SU-DHL-6 (cell line): Measurements from ENCODE around the gene BICC1.
A peak's percentile ranks its signal among the peaks of the same experiment; 100 is the strongest.

Source experiments
- H2AFZ ChIP-seq: fragments of 200-600 bp; sonication (generic); 2 replicates; pipeline ENCODE4 v1.6.1; 2014; ENCODE audit warnings: low read depth, mild to moderate bottlenecking, moderate library complexity, mixed read lengths, antibody characterized with exemption, low read length; ENCODE audit not compliant: severe bottlenecking
- H3F3A ChIP-seq: fragments of 200-600 bp; shearing (Covaris generic); 2 replicates; pipeline ENCODE4 v1.6.0; 2016; ENCODE audit warnings: antibody characterized with exemption, mild to moderate bottlenecking; ENCODE audit not compliant: insufficient read depth
- H3K27ac ChIP-seq: fragments of 200-600 bp; sonication (generic); 2 replicates; pipeline ENCODE4 v1.5.1; 2016; ENCODE audit warnings: low read depth, mild to moderate bottlenecking, low read length, moderate library complexity, mixed read lengths
- H3K27me3 ChIP-seq: fragments of 200-600 bp; sonication (generic), shearing (Covaris generic); 2 replicates; pipeline ENCODE4 v1.6.0; 2014; ENCODE audit warnings: mild to moderate bottlenecking, low read length
- H3K36me3 ChIP-seq: fragments of 200-600 bp; sonication (generic); 2 replicates; pipeline ENCODE4 v1.6.1; 2014; ENCODE audit warnings: mild to moderate bottlenecking, low read length, mixed read lengths
- H3K4me2 ChIP-seq: fragments of 300-600, 200-600 bp; shearing (Covaris generic), sonication (generic); 2 replicates; pipeline ENCODE4 v1.6.0; 2014; ENCODE audit warnings: low read length, low read depth, mild to moderate bottlenecking; ENCODE audit not compliant: poor library complexity, severe bottlenecking
- H3K4me3 ChIP-seq: fragments of 200-600 bp; sonication (generic); 2 replicates; pipeline ENCODE4 v1.5.1; 2014; ENCODE audit warnings: antibody characterized with exemption, low read length, mild to moderate bottlenecking, mixed read lengths; ENCODE audit not compliant: insufficient read depth, poor library complexity, severe bottlenecking
- H3K79me2 ChIP-seq: fragments of 200-600 bp; sonication (generic); 2 replicates; pipeline ENCODE4 v1.6.1; 2014; ENCODE audit warnings: mild to moderate bottlenecking, low read length, moderate library complexity; ENCODE audit not compliant: insufficient read depth
- H3K9ac ChIP-seq: fragments of 200-600 bp; sonication (generic); 2 replicates; pipeline ENCODE4 v1.7.0; 2014; ENCODE audit warnings: mild to moderate bottlenecking, low read length
- H3K9me2 ChIP-seq: fragments of 200-600 bp; sonication (generic); replicated peaks from 2 replicates; pipeline ENCODE4 v1.6.1; 2014; ENCODE audit warnings: low read length; ENCODE audit not compliant: insufficient read depth
- H3K9me3 ChIP-seq: fragments of 200-600 bp; sonication (generic); 2 replicates; pipeline ENCODE4 v1.6.1; 2014; ENCODE audit warnings: low read length, mixed read lengths; ENCODE audit not compliant: insufficient read depth
- H4K20me1 ChIP-seq: fragments of 200-600 bp; sonication (generic); 2 replicates; pipeline ENCODE4 v1.6.1; 2014; ENCODE audit warnings: low read depth, mild to moderate bottlenecking, antibody characterized with exemption, low read length, moderate library complexity, mixed read lengths
- EZH2phosphoT487 ChIP-seq: fragments of 200-600 bp; sonication (generic), shearing (Covaris generic); conservative IDR thresholded peaks from 2 replicates; pipeline ENCODE4 v1.6.1; 2018; ENCODE audit warnings: mild to moderate bottlenecking, antibody characterized with exemption, low read length, moderate library complexity, mixed read lengths
- TF ChIP-seq, protein P1 (sequence below): fragments of 200-600 bp; sonication (generic); IDR thresholded peaks from one replicate; pipeline ENCODE4 v1.5.1; 2017; ENCODE audit warnings: antibody characterized with exemption, mild to moderate bottlenecking, low read length, moderate library complexity; ENCODE audit not compliant: insufficient read depth, poor library complexity, severe bottlenecking

Gene BICC1

DNA sequence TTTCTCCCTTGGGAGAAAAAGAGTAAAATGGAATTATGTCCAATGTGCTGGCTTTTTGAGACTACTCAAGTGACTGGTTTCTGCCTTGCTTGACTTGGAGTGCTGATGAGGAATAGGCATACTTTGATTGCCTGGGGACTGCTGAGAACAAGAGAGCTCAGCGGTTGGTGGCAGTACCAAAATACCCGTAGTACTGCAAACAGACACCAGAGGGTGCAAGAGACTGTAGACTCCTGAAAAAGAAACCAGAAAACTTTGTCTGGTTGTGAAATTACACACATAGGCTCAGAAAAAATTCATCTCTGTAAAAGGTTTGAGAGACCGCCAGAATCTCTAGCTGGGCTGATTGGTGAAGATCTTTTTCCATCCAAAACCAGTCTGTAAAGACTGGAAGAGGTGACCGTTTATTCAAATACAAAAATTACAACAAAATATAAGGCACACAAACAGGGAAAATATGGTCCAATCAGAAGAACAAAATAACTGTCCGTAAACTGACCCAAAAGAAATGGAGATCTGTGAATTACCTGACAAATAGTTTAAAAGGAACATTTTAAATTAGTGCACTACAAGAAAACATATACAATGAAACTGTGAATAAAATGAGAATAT, 18.5 kb downstream of the BICC1 start:
- H2AFZ ChIP-seq = no peak overlapping the region

GRCh38 chr10:58535311-58535710, 22.6 kb downstream of the BICC1 start:
- no peaks in the 10 kb centered on the region for H3K9me3 ChIP-seq
- H3K79me2 ChIP-seq = no peaks in the 10 kb centered on the region
- H3K9me2 ChIP-seq = no peaks in the 10 kb centered on the region
- no peak overlapping the region for H3K9ac ChIP-seq
- H3K4me2 ChIP-seq = no peak overlapping the region
- TF ChIP-seq, protein P1, sequence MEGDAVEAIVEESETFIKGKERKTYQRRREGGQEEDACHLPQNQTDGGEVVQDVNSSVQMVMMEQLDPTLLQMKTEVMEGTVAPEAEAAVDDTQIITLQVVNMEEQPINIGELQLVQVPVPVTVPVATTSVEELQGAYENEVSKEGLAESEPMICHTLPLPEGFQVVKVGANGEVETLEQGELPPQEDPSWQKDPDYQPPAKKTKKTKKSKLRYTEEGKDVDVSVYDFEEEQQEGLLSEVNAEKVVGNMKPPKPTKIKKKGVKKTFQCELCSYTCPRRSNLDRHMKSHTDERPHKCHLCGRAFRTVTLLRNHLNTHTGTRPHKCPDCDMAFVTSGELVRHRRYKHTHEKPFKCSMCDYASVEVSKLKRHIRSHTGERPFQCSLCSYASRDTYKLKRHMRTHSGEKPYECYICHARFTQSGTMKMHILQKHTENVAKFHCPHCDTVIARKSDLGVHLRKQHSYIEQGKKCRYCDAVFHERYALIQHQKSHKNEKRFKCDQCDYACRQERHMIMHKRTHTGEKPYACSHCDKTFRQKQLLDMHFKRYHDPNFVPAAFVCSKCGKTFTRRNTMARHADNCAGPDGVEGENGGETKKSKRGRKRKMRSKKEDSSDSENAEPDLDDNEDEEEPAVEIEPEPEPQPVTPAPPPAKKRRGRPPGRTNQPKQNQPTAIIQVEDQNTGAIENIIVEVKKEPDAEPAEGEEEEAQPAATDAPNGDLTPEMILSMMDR = no peak
- no peak for TF ChIP-seq EZH2phosphoT487
- H3F3A ChIP-seq = no peaks in the 10 kb centered on the region
- no peaks in the 10 kb centered on the region for H3K36me3 ChIP-seq
- H2AFZ ChIP-seq = no peak overlapping the region
- H3K27me3 ChIP-seq = no peaks in the 10 kb centered on the region
- H3K27ac ChIP-seq = no peak overlapping the region
- H4K20me1 ChIP-seq = no peaks in the 10 kb centered on the region
- no peak overlapping the region for H3K4me3 ChIP-seq

More for the DNA sequence above, 18.5 kb downstream of the BICC1 start:
- H3F3A ChIP-seq = no peaks in the 10 kb centered on the region
- no peaks in the 10 kb centered on the region for H3K36me3 ChIP-seq
- H3K9me2 ChIP-seq = no peaks in the 10 kb centered on the region
- H3K4me3 ChIP-seq = no peak overlapping the region
- H3K79me2 ChIP-seq = no peaks in the 10 kb centered on the region
- TF ChIP-seq, protein P1 = peak; percentile 61
- TF ChIP-seq EZH2phosphoT487 = no peak
- no peaks in the 10 kb centered on the region for H3K27me3 ChIP-seq
- H3K9ac ChIP-seq = no peak overlapping the region
- no peak overlapping the region for H3K4me2 ChIP-seq
- H4K20me1 ChIP-seq = no peaks in the 10 kb centered on the region
- no peaks in the 10 kb centered on the region for H3K9me3 ChIP-seq
- H3K27ac ChIP-seq = no peak overlapping the region

GRCh38 chr10:58543141-58543540, 30.5 kb downstream of the BICC1 start:
- Histone ChIP-seq H3K4me2 (no peak overlapping the region), H3K4me3 (no peak overlapping the region), H2AFZ (no peak overlapping the region), H3K79me2 (no peaks in the 10 kb centered on the region), H3F3A (no peaks in the 10 kb centered on the region), H3K9ac (no peak overlapping the region), H3K27me3 (no peaks in the 10 kb centered on the region), H3K9me2 (no peaks in the 10 kb centered on the region), H4K20me1 (no peaks in the 10 kb centered on the region), H3K36me3 (no peaks in the 10 kb centered on the region), H3K27ac (no peak overlapping the region), H3K9me3 (no peaks in the 10 kb centered on the region)
- TF ChIP-seq, protein P1 = no peak
- TF ChIP-seq EZH2phosphoT487 = no peak
